Medulla oblongata (tissue), 1 donor: Measurements from ENCODE around the gene REST.
A peak's percentile ranks its signal among the peaks of the same experiment; 100 is the strongest.

Source experiments
- DNase-seq: peaks from one replicate; pipeline ENCODE4 v3.0.0-alpha.2; 2015; ENCODE audit errors: extremely low spot score

Gene REST

DNA sequence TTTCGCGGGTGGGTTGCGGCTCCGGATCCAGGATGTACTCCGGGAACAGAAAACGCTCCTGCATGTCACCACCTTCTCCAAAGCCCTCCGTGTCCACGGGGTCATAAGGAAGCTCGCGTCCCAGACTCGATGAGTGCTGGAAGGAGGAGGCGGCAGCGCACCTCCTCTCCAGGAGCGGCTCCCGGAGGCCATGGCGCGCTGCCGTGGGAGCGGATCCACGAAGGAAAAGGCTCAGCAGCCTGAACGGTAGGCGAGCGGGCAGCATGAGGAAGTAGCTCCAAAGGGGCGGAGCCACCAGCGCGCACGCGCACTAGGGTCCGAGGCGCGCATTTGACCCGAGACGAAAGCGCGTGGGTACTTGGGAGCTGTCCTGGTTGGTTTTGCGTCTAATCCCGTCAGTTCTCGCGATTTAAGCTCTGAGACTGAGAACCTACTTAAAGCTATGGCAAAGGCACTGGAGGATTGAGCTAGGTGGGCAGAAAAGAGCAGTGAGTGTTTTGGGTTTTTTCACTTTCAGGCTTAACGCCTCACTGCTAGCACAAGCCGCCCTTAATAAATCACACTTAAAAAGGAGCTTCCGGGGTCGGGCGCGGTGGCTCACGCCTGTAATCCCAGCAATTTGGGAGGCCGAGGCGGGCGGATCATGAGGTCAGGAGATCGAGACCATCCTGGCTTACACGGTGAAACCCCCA, 69.8 kb downstream of the REST start, which contains the start of gene NOA1:
TSS of gene NOA1 (minus strand) at position 286 of the 692 bp plus-strand sequence. CDS start at position 265, 21 bp downstream.
- peak; percentile 99 for DNase-seq

DNA sequence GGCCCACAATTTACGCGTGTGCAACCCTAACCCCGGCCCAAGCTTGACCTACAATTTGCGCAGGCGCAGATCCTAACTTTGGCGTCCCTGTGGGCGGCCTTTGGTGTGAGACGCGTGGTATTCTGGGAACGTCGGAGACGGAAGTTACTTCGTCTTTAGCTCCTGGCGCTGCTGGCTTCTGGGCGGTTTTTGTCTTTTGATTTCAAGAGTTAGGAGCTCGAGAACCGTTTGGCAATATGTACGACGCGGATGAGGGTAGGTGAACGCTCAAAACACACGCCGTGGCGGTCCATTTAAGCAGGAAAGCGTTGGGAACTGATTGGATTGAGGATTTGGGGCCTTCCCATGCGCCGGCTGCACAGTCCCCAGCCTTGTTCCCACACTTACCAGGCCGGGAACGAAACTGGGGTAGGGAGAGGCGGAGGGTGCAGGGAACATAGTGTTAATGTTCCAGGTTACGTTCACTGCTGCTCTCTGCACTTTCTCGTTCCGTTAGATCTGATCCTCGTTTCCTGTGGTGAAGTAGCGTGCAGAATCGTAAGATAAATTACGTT, 71.1 kb downstream of the REST start, which contains the start of gene POLR2B:
TSS of gene POLR2B (plus strand) at position 147 of the 554 bp plus-strand sequence. CDS start at position 237, 90 bp downstream.
- peak; percentile 97 for DNase-seq

DNA sequence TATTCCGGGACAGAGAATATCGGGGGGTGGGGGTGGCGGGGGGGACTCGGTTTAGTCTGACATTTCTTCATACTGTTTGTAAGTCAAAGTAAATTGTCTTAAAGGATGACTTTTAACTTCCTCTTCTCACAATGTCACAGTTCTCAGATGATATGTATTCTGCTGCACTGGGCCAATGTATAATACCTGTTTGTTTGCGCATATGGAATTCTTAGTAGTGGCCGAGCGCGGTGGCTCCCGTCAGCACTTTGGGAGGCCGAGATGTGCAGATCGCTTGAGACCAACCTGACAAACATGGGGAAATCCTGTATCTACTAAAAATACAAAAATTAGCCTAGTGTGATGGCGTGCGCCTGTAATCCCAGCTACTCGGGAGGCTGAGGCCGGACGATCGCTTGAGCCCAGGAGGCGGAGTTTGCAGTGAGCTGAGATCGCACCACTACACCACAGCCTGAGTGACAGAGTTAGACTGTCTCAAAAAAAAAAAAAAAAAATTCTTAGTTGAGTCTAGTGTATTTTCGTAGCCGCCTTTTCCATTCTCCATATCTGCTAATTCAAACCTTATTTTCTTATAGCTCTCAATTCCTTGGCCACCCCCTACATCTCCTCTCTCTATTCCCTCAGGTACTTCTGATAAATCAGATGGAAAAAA, 71.8 kb downstream of the REST start:
- DNase-seq: no peak

DNA sequence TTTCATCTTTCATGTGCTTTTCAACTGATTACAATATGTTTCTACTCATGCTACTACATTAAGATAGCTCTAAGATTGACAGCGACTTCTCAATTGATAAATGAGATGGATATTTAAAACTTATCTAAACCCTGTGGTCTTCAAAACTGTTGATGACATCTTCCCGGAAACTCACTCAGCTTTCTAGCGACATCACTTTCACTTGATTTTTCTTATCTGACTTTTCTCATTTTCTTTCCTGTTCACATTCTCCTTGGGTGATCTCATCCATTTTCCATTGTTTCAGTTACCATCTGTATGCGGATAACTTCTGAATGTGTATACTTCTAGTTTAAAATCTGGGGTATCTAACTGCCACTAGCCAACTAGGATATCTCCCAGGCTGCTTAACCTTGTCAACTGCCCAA, 74.1 kb downstream of the REST start:
- no peak for DNase-seq

DNA sequence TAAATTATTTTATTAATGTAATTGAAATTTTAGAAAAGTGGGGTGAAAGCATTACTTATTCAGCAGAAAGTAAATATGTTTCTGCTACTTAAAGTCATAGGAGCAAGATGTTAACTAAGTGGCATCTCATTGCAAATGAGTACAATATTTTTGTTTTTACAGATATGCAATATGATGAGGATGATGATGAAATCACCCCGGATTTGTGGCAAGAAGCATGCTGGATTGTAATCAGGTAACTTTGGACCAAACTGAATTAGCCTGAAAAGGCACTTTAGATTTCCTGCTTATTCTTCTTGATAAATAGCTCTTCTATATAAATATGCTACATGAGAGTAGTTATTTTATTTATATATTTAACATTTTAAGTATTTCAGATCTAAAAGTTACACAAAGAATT, 78.5 kb downstream of the REST start:
- no peak for DNase-seq

DNA sequence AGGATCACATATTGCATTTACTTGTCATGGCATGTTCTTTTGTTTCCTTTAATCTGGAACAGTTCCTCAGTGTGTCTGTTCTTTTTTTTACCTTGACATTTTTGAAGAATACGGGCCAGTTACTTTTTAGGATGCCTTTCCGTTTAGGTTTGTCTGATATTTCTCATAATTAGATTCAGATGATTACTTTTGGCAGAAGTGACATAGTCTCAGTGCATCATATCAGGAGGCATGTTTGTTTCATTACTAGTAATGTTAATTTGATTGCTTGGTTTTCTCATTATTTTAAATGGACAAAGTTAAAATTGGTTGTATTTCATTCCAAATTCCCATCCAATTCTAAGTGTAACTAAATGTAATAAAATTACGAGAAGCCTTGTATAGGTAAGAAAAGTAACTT, 79.3 kb downstream of the REST start:
- DNase-seq: no peak

DNA sequence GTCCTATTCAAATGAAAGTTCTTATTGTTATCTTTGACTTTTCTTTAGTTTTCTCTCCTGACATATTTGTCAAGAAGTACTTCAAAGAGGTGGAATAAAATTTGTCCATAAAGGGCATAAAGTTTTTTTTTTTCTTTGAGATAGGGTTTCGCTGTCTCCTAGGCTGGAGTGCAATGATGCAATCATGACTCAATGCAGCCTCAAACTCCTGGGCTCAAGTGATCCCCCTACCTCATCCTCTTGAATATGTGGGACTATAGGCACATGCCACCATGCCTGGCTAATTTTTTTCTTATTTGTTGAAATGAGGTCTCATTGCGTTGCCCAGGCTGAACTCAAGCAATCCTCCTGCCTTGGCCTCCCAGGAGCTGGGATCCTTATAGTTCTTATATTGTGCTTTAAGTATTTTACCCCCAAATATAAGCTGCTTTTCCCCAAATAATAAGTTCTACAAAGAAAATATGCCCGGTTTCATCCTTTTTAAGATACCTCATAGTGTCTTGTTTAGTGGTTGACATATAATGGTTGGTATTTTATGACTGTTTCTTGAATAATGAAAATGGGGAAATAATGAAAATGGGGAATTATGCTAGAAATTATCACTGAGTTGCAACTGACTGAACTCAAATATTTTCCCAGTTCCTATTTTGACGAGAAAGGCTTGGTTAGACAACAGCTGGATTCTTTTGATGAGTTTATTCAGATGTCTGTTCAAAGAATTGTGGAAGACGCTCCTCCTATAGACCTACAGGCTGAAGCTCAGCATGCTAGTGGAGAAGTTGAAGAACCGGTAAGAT, 82.6 kb downstream of the REST start:
- DNase-seq: no peak

DNA sequence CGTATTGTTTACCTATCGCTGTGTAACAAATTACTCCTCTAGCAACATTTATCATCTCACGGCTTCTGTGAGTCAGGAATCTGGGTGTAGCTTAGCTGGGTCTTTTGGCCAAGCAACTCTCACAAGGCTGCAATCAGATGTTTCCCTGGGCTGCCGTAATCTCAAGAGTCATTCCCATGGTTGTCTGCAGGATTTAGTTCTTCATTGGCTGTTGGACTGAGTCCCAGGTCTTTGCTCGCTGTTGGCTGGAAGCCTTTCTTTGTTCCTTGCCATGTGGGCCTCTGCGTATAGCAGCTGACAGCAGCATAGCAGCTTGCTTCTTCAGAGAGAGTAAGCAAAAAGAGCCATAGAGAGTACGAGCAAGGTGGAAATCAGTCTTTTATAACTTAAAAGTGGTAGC, 87.8 kb downstream of the REST start:
- peak; percentile 94 for DNase-seq

DNA sequence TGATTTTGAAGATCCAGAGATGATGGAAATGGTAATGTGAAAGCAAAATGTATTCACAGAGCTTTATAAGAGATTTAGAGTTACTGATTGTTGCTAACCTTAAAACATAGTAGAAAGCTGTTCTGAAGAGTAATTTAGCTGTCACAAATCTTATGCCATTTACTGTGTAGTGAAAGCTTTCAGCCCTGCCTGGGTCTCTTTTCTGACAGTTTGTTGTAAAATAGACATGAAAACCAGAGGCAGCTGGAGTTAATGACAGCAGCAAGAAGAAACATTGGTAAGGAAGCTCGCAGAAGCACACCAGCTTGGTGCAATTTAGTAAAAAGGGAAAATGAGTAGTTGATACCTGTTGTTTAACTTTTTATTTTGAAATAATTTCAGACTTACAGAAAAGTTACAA, 92.1 kb downstream of the REST start:
- DNase-seq: no peak

DNA sequence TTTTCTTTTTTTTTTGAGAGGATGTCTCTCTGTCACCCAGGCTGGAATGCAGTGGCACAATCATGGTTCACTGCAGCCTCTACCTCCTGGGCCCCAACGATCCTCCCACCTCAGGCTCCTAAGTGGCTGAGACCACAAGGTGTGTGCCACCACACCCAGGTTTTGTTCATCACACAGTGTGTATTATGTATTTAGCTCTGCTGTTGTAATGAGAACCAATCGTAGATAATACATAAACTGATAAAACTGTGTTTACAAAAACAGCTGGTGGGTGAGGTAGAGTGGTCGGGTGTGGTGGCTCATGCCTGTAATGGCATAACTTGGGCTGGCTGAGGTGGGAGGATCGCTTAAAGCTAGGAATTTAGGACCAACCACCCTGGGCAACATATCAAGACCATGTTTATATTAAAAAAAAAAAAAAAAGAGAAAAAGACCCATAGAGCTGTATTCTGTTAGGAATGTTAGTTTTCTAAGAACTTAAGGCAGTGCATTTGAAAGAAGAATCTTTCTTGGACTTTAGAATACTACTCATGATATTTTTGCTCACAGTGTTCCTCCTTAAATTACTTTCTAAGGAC, 105.9 kb downstream of the REST start:
- DNase-seq: no peak
